ENCODE measurements around the gene PPP1R3G.

The PPP1R3G gene

DNA sequence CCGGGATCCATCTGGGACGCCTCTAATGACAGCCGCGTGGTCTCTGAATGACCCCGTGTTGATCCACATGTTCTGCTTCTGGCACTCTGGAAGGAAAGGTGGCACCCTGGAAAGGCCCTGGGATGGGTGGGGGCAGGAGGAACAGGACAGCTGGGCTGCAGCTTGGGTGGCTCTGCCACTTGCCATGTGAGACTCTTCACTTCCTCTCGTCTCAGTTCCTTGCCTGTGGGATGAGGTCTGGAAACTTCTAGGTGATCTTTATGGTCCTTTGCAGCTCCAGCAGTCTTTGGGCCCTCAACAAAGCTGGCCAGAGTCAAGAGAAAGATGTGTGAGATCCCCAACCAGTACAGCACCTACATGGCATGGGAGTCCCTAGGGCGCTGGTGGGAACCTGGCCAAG is 26.5 kb downstream of the PPP1R3G start:
- H3K4me3 ChIP-seq (ENCODE audit: low read length, poor library complexity, severe bottlenecking): no peak overlapping the region
- no peak overlapping the region for H3K4me2 ChIP-seq (ENCODE audit: low read depth, low read length, poor library complexity, severe bottlenecking)

DNA sequence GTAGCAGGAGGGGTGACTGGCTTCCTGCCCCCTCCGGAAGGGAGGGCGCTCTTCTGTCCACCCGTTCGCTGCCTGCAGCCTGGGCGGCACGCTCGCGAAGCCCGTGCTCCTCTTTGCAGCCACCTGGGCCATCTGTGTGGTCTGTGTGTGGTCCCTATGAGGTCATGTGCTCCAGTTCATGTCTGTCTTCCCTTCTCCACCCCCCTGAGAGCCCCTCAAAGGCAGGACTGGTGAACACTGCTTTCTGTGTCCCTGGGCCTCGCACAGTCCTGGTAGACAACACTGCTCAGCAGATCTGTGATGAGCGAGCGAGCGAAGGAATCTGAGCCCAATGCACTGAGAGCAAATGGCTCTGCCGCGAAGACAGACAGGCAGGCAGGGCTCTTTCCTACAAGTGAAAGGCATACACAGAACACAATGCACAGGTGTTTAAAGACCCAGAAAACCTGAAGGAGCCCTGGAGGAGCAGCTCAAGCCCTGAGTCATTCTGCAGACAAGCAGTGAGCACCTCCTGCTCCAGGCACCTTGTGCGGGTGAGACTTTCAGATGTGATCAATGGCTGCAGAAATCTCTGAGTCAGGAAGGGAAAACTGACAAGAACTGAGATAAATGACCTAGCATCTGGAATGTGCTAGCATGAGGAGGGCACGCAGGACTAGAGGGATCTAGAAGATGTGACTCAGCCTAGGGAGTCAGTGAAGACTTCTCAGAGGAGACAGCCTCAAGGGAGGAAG is 27.1 kb downstream of the PPP1R3G start:
- no peak overlapping the region for H2AFZ ChIP-seq (ENCODE audit: low read length)
- H3F3A ChIP-seq (ENCODE audit: low read depth): no peaks in the 10 kb centered on the region
- no peaks in the 10 kb centered on the region for H3K9me3 ChIP-seq (ENCODE audit: insufficient read depth, low read depth, low read length)
- no peaks in the 10 kb centered on the region for H3K27me3 ChIP-seq (ENCODE audit: insufficient read depth, low read length, poor library complexity, severe bottlenecking)
- no peaks in the 10 kb centered on the region for H3K4me1 ChIP-seq (ENCODE audit: insufficient read depth, low read length, poor library complexity, severe bottlenecking)
- H3K79me2 ChIP-seq (ENCODE audit: insufficient read depth, low read length): no peaks in the 10 kb centered on the region
- H3K9me2 ChIP-seq (replicated peaks; ENCODE audit: low read depth, low read length): no peaks in the 10 kb centered on the region
- H4K20me1 ChIP-seq (ENCODE audit: insufficient read depth, low read length, poor library complexity, severe bottlenecking): no peaks in the 10 kb centered on the region
- no peak overlapping the region for H3K4me3 ChIP-seq (ENCODE audit: low read length, poor library complexity, severe bottlenecking)
- H3K4me2 ChIP-seq (ENCODE audit: low read depth, low read length, poor library complexity, severe bottlenecking): no peak overlapping the region
- peaks cover 3% of the 10 kb centered on the region; the same call in 1 of the 2 replicates for H3K36me3 ChIP-seq (ENCODE audit: insufficient read depth, low read length)
- H3K9ac ChIP-seq (ENCODE audit: low read depth, low read length, poor library complexity, severe bottlenecking): no peak overlapping the region
- TF ChIP-seq, protein P1, sequence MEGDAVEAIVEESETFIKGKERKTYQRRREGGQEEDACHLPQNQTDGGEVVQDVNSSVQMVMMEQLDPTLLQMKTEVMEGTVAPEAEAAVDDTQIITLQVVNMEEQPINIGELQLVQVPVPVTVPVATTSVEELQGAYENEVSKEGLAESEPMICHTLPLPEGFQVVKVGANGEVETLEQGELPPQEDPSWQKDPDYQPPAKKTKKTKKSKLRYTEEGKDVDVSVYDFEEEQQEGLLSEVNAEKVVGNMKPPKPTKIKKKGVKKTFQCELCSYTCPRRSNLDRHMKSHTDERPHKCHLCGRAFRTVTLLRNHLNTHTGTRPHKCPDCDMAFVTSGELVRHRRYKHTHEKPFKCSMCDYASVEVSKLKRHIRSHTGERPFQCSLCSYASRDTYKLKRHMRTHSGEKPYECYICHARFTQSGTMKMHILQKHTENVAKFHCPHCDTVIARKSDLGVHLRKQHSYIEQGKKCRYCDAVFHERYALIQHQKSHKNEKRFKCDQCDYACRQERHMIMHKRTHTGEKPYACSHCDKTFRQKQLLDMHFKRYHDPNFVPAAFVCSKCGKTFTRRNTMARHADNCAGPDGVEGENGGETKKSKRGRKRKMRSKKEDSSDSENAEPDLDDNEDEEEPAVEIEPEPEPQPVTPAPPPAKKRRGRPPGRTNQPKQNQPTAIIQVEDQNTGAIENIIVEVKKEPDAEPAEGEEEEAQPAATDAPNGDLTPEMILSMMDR (conservative IDR thresholded peaks at IDR 0.05; ENCODE audit: low read length): no peak
- TF ChIP-seq EZH2phosphoT487 (IDR thresholded peaks at IDR 0.05; ENCODE audit: borderline replicate concordance): no peak

More for the DNA sequence above, 26.5 kb downstream of the PPP1R3G start:
- H2AFZ ChIP-seq (ENCODE audit: low read length): no peak overlapping the region
- H3K9ac ChIP-seq (ENCODE audit: low read depth, low read length, poor library complexity, severe bottlenecking): no peak overlapping the region
- peaks cover 3% of the 10 kb centered on the region; the same call in 1 of the 2 replicates for H3K36me3 ChIP-seq (ENCODE audit: insufficient read depth, low read length)
- no peaks in the 10 kb centered on the region for H4K20me1 ChIP-seq (ENCODE audit: insufficient read depth, low read length, poor library complexity, severe bottlenecking)
- no peaks in the 10 kb centered on the region for H3F3A ChIP-seq (ENCODE audit: low read depth)
- no peaks in the 10 kb centered on the region for H3K9me2 ChIP-seq (replicated peaks; ENCODE audit: low read depth, low read length)
- no peaks in the 10 kb centered on the region for H3K27me3 ChIP-seq (ENCODE audit: insufficient read depth, low read length, poor library complexity, severe bottlenecking)
- TF ChIP-seq, protein P1 (conservative IDR thresholded peaks at IDR 0.05; ENCODE audit: low read length): no peak
- no peak for TF ChIP-seq EZH2phosphoT487 (IDR thresholded peaks at IDR 0.05; ENCODE audit: borderline replicate concordance)
- H3K79me2 ChIP-seq (ENCODE audit: insufficient read depth, low read length): no peaks in the 10 kb centered on the region
- H3K4me1 ChIP-seq (ENCODE audit: insufficient read depth, low read length, poor library complexity, severe bottlenecking): no peaks in the 10 kb centered on the region
- H3K9me3 ChIP-seq (ENCODE audit: insufficient read depth, low read depth, low read length): no peaks in the 10 kb centered on the region

DNA sequence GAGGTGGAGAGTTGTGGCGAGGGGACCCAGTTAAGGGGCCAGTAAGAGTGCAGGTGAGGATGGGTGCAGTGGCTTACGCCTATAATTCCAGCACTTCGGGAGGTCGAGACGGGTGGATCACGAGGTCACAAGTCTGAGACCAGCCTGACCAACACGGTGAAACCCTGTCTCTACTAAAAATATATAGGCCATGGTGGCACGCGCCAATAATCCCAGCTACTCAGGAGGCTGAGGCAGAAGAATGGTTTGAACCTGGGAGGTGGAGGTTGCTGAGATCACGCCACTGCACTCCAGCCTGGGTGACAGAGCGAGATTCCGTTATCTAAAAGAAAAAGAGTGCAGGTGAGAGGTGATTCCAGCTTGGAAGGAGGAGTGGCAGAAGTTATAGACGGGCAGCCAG is 28.0 kb downstream of the PPP1R3G start:
- H3K9ac ChIP-seq (ENCODE audit: low read depth, low read length, poor library complexity, severe bottlenecking): no peak overlapping the region
- H3K4me2 ChIP-seq (ENCODE audit: low read depth, low read length, poor library complexity, severe bottlenecking): no peak overlapping the region
- H3K4me3 ChIP-seq (ENCODE audit: low read length, poor library complexity, severe bottlenecking): no peak overlapping the region
- H4K20me1 ChIP-seq (ENCODE audit: insufficient read depth, low read length, poor library complexity, severe bottlenecking): no peaks in the 10 kb centered on the region
- no peaks in the 10 kb centered on the region for H3K9me3 ChIP-seq (ENCODE audit: insufficient read depth, low read depth, low read length)
- H3K4me1 ChIP-seq (ENCODE audit: insufficient read depth, low read length, poor library complexity, severe bottlenecking): no peaks in the 10 kb centered on the region
- no peaks in the 10 kb centered on the region for H3K27me3 ChIP-seq (ENCODE audit: insufficient read depth, low read length, poor library complexity, severe bottlenecking)
- TF ChIP-seq EZH2phosphoT487 (IDR thresholded peaks at IDR 0.05; ENCODE audit: borderline replicate concordance): no peak
- TF ChIP-seq, protein P1 (conservative IDR thresholded peaks at IDR 0.05; ENCODE audit: low read length): no peak
- no peak overlapping the region for H2AFZ ChIP-seq (ENCODE audit: low read length)
- no peaks in the 10 kb centered on the region for H3F3A ChIP-seq (ENCODE audit: low read depth)
- peaks cover 3% of the 10 kb centered on the region; the same call in 1 of the 2 replicates for H3K36me3 ChIP-seq (ENCODE audit: insufficient read depth, low read length)
- H3K9me2 ChIP-seq (replicated peaks; ENCODE audit: low read depth, low read length): no peaks in the 10 kb centered on the region
- H3K79me2 ChIP-seq (ENCODE audit: insufficient read depth, low read length): no peaks in the 10 kb centered on the region
